ENCODE measurements around the gene SRR. TPM values are rescaled to one million over a fixed set of nuclear protein-coding genes. Genes with fewer than 3 reads are reported as not detected.

The SRR gene
- total RNA-seq, 4 donors from 2014 or later: 5.6 to 29.2 (median 13.4) TPM

DNA sequence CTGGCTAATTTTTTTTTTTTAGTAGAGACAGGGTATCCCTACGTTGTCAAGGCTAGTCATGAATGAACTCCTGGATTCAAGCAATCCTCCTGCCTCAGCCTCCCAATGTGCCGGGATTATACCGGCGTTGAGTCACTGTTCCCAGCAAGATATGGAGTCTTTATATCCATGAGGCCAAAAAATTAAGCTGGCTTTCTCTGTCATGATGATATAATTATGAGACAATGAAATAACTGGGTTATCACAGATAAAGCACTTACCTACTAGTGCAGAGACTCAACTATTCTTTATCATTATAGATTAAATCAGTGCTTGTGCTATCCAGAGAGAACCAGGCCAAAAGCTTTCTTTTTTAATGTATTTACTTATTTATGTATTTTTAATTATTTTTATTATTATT lies 36.4 kb upstream of the SRR start:
- intact Hi-C loops (cut with DNase I; ENCODE audit: low total_unique reads): no loop called here
- no peak for DNase-seq
- no peaks in the 10 kb centered on the region for H3K27me3 ChIP-seq
- TF ChIP-seq POLR2A (IDR thresholded peaks at IDR 0.05): no peak
- TF ChIP-seq CTCF (IDR thresholded peaks at IDR 0.05): no peak
- H3K27ac ChIP-seq: no peak overlapping the region
- no peaks in the 10 kb centered on the region for H3K36me3 ChIP-seq
- H3K9me3 ChIP-seq: no peaks in the 10 kb centered on the region
- H3K4me3 ChIP-seq: no peak overlapping the region
- peaks cover 0 to 9% of the 10 kb centered on the region in 2 donors for H3K4me1 ChIP-seq

GRCh38 chr17:2271985-2272702 lies 31.6 kb upstream of the SRR start:
- H3K36me3 ChIP-seq: no peaks in the 10 kb centered on the region
- H3K4me1 ChIP-seq: no peaks in the 10 kb centered on the region
- DNase-seq: no peak
- H3K27me3 ChIP-seq: no peaks in the 10 kb centered on the region
- no peak overlapping the region for H3K4me3 ChIP-seq
- TF ChIP-seq POLR2A (IDR thresholded peaks at IDR 0.05): no peak
- no peak for TF ChIP-seq CTCF (IDR thresholded peaks at IDR 0.05)
- H3K9me3 ChIP-seq: no peaks in the 10 kb centered on the region
- intact Hi-C loops (cut with DNase I; ENCODE audit: low total_unique reads): no loop called here
- H3K27ac ChIP-seq: no peak overlapping the region

GRCh38 chr17:2274414-2274813 lies 29.3 kb upstream of the SRR start:
- Histone ChIP-seq H3K27ac (no peak overlapping the region), H3K4me3 (no peak overlapping the region), H3K4me1 (no peaks in the 10 kb centered on the region), H3K36me3 (no peaks in the 10 kb centered on the region), H3K9me3 (no peaks in the 10 kb centered on the region), H3K27me3 (no peaks in the 10 kb centered on the region)
- intact Hi-C loops (cut with DNase I; ENCODE audit: low total_unique reads): no loop called here
- TF ChIP-seq POLR2A (IDR thresholded peaks at IDR 0.05) (no peak), CTCF (IDR thresholded peaks at IDR 0.05) (no peak)
- DNase-seq: no peak

DNA sequence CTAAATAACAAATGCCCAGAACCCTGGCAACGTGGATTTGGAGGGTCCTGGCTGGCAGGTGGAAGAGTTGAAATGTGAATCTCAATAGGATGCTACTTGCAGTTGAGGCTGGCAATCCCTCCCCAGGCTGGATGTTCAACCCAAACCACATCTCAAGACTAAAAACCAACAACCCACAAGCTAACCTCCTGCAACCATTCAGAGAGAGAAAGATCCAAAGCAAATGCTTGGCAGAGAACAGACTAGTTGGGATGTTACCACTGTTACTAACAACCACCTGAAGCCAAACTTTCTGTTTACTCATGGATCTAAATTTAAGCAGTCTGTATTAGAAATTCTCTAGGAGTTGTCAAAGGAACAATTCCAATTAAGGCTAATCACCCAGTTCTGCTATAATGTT lies 28.0 kb upstream of the SRR start:
- Histone ChIP-seq H3K4me3 (no peak overlapping the region), H3K27me3 (no peaks in the 10 kb centered on the region), H3K4me1 (no peaks in the 10 kb centered on the region), H3K36me3 (no peaks in the 10 kb centered on the region), H3K9me3 (no peaks in the 10 kb centered on the region), H3K27ac (no peak overlapping the region)
- TF ChIP-seq CTCF (IDR thresholded peaks at IDR 0.05): no peak
- no peak for TF ChIP-seq POLR2A (IDR thresholded peaks at IDR 0.05)
- DNase-seq: no peak
- intact Hi-C loops (cut with DNase I; ENCODE audit: low total_unique reads): no loop called here

DNA sequence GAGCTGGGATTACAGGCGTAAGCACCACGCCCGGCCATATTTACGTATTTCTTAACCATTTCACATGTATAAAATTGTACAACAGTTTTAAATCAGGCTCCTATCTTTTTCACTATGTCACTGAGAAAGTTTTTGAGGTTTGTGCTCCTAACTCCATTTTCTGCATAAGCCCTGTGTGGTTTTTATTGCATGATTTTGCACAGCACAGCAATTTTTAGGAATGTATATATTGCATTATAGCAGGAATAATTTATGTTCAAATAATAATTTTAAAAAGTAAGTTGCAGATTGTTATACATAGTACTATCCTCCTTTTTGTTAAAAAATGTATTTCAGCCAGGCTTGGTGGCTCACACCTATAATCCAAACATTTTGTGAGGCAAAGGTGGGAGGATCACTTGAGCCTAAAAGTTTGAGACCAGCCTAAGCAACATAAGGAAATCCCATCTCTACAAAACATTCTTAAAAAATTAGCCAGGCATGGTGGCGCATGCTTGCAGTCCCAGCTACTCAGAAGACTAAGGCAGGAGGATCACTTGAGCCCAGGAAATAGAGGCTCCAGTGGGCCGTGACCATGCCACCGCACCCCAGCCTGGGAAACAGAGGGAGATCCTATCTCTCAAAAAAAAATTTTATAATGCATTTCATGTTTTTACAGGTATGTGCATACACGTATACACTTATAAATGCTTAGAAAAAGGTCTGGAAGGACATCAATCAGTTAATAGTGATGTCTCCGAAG lies 26.1 kb upstream of the SRR start:
- Histone ChIP-seq H3K36me3 (no peaks in the 10 kb centered on the region), H3K4me1 (no peaks in the 10 kb centered on the region), H3K4me3 (no peak overlapping the region), H3K9me3 (no peaks in the 10 kb centered on the region), H3K27ac (no peak overlapping the region), H3K27me3 (no peaks in the 10 kb centered on the region)
- DNase-seq: no peak
- intact Hi-C loops (cut with DNase I; ENCODE audit: low total_unique reads): no loop called here
- no peak for TF ChIP-seq POLR2A (IDR thresholded peaks at IDR 0.05)
- no peak for TF ChIP-seq CTCF (IDR thresholded peaks at IDR 0.05)
